Testis (tissue), 2 donors: ENCODE measurements around the gene GNAI3.

ENCODE experiments used
- POLR2A ChIP-seq: fragments of 450-650 bp; IDR thresholded peaks from one replicate; pipeline ENCODE4 v1.6.1; 2017; ENCODE audit warnings: antibody characterized with exemption, mild to moderate bottlenecking, moderate library complexity
- TF ChIP-seq, protein P1 (sequence below), 3 experiments: fragments of 450-650 bp in 2 of 3; fragments of 200-600 bp in 1 of 3; sonication (generic) in 1 of 3; IDR thresholded peaks; one replicate each; pipeline ENCODE4 v1.5.1; 2016 to 2019; ENCODE audit warnings: antibody characterized with exemption in 3 of 3, mild to moderate bottlenecking in 2 of 3, moderate library complexity in 1 of 3

DNA sequence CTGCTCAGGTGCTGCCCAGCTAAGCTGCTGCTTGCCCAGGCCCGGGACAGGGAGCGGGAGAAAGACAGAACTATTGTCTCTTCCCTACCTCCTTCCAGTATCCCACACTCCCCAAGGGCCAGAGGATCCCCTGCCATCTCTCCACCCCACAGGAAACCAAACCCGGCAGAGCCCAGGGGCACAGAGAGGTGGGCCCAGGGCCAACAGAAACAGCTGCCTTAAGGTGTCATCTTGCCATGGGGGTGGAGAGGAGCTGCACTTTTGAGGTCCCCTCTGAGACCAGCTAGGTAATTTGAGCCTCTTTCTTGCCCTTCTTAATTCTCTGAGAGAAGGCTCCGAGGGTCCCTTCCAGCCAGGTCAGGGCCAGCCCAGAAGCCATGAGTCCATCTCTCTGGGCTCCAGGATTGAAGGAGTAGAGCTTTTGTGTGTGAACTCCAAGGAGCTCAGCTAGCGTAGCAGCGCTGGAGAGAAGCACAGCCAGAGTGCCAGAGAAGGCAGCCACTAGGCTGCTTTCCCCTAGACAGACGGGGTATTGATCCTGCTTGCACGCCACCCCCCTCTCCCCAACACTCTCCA lies 18.4 kb upstream of the GNAI3 start:
- TF ChIP-seq POLR2A: no peak
- TF ChIP-seq, protein P1, sequence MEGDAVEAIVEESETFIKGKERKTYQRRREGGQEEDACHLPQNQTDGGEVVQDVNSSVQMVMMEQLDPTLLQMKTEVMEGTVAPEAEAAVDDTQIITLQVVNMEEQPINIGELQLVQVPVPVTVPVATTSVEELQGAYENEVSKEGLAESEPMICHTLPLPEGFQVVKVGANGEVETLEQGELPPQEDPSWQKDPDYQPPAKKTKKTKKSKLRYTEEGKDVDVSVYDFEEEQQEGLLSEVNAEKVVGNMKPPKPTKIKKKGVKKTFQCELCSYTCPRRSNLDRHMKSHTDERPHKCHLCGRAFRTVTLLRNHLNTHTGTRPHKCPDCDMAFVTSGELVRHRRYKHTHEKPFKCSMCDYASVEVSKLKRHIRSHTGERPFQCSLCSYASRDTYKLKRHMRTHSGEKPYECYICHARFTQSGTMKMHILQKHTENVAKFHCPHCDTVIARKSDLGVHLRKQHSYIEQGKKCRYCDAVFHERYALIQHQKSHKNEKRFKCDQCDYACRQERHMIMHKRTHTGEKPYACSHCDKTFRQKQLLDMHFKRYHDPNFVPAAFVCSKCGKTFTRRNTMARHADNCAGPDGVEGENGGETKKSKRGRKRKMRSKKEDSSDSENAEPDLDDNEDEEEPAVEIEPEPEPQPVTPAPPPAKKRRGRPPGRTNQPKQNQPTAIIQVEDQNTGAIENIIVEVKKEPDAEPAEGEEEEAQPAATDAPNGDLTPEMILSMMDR (IDR thresholded peaks at IDR 0.05): no peak
